Activated CD8-positive, alpha-beta memory T cell treated with anti-CD3 and anti-CD28 coated beads for 48 hours (primary cell): ENCODE measurements around the gene ZC3H14.
A peak's percentile ranks its signal among the peaks of the same experiment; 100 is the strongest.

Experiments
- DNase-seq, 3 experiments: peaks; one replicate each; pipeline ENCODE4 v3.0.0-alpha.2; 2020; ENCODE audit warnings: low read depth in 2 of 3, low spot score in 2 of 3

The ZC3H14 gene

GRCh38 chr14:88551094-88551870 is 11.6 kb upstream of the ZC3H14 start:
- peak in 1 of 3 experiments; percentile 44 for DNase-seq

- DNase-seq: no peak
Observed at GRCh38 chr14:88551980-88552431, 10.8 kb upstream of the ZC3H14 start.

DNA sequence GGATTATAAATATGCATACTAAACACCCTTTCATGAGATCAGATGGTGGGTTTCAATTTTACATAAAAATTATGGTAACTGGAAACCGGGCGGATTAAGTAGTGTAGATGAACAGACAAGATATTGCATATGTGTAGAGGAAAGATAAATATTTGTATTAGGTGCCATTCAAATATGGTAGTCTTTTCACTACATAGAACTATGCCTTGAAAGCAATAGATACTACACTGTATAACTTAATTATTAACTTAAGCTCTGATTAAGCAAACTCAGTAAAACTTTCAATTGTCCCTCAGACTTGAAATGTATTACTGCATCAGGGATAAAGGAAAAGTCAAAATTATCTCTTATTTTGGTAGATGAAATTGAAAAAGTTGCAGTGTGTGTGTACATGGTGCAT is 10.0 kb upstream of the ZC3H14 start:
- no peak for DNase-seq

DNA sequence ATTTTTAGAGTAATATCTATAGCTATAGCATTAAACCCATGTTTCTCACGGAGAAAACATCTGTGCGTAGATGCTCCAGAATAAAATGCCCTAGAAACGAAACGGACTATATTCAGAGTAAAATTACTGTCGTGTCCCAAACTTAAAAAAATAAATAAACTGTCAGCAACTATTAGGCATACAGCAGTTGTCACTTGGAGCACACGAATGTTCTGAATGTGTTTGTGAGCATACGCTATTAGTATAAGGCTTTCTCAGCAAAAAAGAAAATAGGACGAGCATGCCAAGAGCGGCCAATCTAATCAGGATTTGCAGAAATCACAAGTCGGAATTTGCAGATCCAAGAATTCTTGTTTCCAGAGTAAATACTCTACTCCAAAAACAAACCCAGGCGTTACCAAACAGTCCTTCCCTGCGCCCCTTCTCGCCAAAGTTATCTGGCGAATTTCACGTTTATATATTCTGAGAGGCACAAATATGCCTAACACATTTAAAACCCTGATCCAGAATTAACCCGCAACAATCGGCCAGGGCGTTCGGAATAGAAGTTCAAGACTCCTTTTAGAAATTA is 8.9 kb upstream of the ZC3H14 start:
- DNase-seq: no peak

DNA sequence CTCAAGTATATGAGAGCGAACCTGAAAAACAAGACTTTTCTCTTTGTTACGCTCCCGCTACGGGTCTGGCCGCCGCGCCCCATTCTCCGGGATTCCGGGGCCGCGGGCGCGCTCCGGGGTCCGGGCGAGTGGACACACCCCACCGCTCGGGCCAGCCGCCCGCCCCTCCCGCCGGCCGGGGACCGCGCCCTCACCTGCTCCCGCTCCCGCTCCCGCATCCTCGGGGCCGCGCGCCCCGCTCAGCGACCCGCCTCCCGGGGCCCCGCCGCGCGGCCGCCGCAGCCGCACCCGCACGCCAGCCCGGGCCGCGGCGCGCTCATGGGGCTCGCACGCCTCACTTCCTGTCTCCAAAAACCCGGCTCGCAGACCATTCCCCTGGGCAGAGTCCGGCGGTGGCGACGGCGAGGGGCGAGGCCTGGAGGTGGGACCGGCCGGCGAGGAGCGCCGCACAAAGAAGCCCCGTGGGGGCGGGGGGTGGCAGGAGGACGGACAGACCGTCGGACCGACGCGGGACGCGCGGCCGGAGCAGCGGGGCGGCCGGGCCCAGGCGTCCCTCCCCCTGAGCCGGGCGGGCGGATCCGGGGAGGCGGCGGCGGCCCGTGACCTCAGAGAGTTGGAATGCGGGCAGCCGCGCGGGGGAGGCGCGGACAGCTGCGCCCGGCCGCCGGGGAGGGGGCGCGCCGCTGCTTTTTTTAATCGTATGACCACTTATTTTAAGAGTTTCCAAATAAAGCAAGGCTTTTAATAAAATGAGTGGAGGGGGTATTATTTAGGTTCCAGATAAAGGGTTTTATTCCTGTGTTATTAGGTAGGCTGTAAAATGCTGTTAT is 8.2 kb upstream of the ZC3H14 start, which contains the start of gene PTPN21:
TSS of gene PTPN21 (minus strand) at position 551 of the 830 bp plus-strand sequence. CDS start 4,590 bp downstream, outside the sequence.
- no peak for DNase-seq

GRCh38 chr14:88556581-88556980 is 6.3 kb upstream of the ZC3H14 start:
- no peak for DNase-seq

GRCh38 chr14:88559852-88560251 is 3.0 kb upstream of the ZC3H14 start:
- DNase-seq: no peak

DNA sequence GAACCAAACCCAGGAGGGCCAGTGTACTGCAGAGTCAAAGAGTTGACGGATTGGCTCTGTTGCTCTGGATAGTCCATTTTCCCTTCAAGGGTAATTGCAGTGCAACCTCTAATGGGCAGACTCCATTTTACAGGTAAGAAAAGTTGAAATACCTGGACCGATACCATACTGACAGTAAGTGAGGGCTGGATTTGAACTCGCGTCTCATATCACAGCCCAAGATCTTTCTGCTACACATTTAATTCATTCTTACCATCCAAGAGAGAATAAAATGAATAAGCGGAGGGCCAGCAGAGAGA is 356 bp upstream of the ZC3H14 start:
- no peak for DNase-seq

DNA sequence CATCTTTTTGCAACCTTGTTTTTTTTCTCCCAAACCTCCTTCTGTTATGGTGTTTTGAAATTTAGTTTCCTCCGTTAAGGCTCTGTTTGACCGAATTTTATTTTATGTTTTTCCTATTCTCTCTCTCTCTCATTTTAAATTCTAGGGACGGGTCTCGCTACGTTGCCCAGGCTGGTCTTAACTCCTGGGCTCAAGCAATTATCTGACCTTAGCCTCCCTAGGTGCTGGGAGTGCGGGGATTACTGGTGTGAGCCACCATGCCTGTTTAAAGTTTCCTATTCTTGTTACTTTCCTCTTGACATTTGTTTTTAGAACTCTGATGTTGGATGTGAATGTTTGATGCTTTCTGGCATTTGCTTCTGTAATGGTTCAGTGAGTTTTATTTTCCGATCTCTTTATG is 1.0 kb downstream of the ZC3H14 start:
- no peak for DNase-seq

DNA sequence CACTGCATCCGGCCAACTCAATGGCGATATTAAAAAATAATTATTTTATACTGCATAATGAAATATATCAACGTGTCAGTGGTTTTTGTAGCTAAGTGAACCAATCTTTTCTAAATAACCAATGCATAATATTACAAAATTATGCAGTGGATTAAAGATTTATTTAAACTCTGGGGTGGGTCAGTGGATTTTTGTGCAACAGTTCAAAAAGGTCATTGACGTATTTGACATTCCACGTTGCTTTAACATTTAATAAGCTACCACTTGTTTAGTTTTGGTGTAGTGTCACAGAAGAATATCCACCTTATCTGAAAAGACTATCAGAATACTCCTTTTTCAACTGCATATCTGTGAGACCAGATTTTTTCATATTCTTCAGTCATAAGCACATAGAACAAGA is 2.6 kb downstream of the ZC3H14 start:
- DNase-seq: no peak

- no peak for DNase-seq
Observed at GRCh38 chr14:88568196-88568595, 5.4 kb downstream of the ZC3H14 start.

- DNase-seq: no peak
Observed at GRCh38 chr14:88572117-88572516, 9.3 kb downstream of the ZC3H14 start.

GRCh38 chr14:88576222-88576621 is 13.4 kb downstream of the ZC3H14 start:
- no peak for DNase-seq

DNA sequence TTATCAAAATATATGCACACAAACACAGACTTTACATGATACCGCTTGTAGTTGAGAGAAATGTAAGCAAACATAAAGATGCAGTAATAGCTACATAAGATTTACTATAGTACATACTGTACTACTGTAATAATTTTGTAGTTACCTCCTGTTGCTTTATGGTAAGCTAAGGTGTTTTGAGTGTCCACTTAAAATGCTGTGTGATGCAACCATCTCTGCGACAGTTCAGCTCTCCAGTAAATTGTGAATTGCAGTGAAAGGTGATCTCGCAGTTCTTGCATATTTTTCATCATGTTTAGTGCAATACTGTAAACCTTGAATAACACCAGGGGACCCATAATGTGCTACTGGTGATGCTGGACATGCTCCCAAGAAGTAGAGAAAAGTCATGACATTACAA is 21.6 kb downstream of the ZC3H14 start:
- no peak for DNase-seq

- no peak for DNase-seq
Observed at GRCh38 chr14:88588081-88588480, 25.2 kb downstream of the ZC3H14 start.

- no peak for DNase-seq
Observed at GRCh38 chr14:88590173-88590572, 27.3 kb downstream of the ZC3H14 start.

DNA sequence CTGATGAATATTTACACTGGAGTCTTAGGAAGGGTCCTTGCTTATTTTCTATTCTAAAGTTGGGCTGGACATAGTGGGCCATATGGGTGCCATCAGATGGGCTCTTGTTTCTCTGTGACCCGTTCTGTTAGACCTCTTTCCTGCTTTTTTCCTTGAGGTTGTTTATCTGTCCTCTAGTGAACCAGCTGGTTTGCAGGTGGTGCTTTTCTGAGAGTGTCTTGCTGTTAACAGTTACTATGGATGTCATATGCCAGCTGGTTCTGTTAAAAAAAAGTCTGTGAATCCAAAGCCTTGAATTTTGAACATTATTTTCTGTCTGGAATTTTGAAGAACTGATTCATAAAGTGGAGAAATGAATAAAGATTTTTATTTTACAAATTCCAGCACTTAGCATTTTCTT is 29.2 kb downstream of the ZC3H14 start:
- DNase-seq: no peak

DNA sequence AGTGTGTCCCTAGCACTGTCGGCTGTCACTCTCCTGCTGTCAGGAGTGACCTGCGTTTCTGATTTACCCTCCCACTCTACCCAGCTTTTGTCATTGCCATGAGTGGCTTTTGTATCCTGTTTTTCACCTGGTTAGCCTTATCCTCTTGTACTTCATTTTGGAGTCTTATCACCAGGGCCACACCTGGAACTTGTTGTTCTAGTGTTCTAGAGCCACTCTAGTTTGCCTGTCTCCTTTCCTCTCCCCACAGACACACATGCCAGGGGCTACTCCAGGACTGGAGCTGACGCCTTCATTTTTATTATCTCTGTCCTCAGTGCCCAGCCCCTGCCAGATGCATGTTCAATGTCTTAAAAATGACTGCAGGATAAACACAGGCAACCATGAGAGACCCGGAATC is 34.2 kb downstream of the ZC3H14 start:
- DNase-seq: no peak

GRCh38 chr14:88597601-88598000 is 34.8 kb downstream of the ZC3H14 start:
- no peak for DNase-seq

DNA sequence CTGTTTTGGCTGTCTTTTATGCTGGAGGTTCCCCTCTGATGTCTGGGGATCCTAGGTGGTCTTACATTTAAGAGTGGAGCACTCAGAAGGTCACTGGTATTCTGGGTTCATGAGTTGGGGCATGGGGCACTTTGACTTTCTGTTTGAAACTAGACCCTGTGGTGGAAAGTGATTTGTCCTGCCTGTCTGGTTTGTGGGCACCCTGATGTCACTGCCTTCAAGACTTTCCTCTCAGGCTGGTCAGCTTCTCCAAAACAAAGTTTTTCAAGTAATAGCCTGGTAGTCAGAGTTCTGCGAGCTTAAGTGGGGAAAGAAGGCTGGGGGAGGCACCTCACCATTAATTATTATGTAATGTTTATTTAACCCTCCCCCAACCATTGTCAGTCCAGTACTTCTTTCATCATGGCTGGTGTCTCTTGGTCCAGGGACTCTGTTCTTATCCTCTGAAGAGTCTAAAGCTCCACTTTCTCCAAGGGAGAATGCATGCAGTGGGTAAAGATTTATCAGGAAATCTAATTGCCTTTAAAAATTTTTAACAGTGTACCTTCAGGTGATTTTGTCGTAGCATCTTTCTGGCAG is 35.3 kb downstream of the ZC3H14 start:
- DNase-seq: no peak

DNA sequence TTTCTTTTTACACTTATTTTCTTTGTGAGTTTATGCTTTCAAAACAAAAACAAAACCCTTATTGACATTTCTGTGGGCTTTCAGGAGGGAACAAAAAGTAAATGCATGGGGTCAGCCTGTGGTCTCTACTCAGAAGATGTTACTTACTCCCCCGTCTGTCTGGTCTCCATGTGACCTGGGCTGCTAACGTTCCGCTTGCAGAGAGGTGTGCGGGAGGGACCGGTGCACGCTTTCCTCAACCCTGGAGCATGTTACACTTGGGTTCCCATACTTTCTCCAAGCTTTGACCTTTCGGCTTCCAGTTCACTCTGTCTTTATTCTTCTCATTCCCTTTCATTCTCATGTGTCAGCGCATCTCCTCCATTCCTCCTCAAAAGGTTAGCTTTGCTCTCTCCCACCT is 36.5 kb downstream of the ZC3H14 start:
- no peak for DNase-seq
